HG03135 (cell line): ENCODE data around the gene TALDO1.

Experiments
- ATAC-seq: cut with Tn5 transposase; IDR thresholded peaks from one replicate; pipeline ENCODE4 v1.9.1; 2021; ENCODE audit warnings: mild to moderate bottlenecking, moderate library complexity; ENCODE audit not compliant: unreplicated experiment

The TALDO1 gene

GRCh38 chr11:766936-767210 lies 19.6 kb downstream of the TALDO1 start:
- ATAC-seq: no peak

GRCh38 chr11:767238-767637 lies 20.0 kb downstream of the TALDO1 start:
- ATAC-seq: no peak

- ATAC-seq: no peak
Measured at GRCh38 chr11:769887-770641, 22.8 kb downstream of the TALDO1 start.

- no peak for ATAC-seq
Measured at GRCh38 chr11:770642-771616, 23.7 kb downstream of the TALDO1 start.

DNA sequence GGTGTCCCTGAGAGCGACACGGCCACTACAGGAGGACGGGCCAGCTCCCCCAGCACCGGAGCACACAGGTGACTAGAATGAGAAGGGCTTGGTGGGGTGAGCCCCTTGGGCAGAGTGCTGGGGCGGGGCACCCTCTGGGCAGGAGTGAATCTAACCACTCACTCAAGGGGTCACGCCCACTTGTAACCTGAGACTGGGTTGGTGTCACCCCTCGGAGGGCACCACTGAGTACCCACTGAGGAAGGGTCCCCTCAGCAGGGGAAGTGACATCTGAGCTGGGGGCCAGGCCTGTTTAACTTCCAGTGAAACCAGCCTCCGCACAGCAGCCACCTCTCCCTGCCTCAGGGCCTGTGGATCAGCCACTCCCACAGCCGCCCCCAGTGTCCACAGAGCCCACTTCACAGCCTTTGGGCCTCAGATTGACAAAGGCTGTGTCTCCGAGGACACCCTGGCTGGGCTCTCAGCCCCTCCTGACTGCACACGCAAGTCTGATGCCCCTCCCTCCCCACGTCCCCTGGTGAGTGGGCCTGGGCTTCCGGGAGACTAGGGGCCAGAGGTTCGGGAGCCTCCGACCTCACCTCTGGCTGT lies 24.4 kb downstream of the TALDO1 start:
- no peak for ATAC-seq

DNA sequence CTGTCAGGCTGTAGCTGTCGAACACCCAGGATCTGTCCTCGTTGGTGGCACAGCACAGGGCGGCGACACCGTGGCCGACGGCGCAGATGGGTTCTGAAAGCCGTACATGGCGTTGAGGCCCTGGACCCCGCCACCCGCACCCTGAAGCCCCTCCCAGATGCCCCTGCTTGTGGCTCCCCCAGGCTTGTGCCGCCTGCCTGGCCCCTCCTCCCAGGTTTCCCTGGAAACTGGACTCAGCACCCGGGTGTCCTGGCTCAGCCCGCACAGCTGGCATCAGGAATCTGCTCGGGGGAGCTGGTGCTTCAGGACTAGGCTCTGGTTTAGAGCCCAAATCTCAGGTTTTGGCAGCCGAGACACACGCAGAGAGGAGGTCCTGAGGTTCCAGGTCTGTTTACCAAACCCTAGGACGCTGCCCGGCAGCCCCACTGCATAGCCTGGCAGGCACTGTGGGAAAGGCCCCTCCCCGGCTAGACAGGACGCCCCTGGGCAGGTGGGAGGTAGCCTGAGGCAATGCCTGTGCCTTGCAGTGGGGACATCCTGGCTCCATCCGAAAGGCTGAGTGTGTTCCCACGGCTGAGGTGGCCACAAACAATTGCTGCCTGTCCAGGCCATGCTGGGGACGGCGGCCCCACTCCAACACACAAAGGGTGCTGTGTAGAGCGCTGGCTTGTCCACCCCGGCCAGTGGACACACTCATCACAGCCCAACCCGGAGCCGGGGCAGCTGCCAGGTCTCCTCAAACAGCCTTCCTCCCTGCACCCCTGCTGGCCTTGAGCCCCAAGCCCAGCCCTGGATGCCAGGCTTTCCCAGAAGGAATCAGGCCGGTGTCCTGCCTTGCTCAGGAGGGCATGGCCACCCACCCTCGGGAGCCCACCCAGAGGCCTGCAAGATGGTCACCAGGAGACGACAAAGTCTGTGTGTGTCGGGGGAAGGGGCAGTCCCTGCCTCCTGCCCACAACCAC lies 25.4 kb downstream of the TALDO1 start:
- ATAC-seq: no peak

- no peak for ATAC-seq
Measured at GRCh38 chr11:773425-773824, 26.2 kb downstream of the TALDO1 start.

DNA sequence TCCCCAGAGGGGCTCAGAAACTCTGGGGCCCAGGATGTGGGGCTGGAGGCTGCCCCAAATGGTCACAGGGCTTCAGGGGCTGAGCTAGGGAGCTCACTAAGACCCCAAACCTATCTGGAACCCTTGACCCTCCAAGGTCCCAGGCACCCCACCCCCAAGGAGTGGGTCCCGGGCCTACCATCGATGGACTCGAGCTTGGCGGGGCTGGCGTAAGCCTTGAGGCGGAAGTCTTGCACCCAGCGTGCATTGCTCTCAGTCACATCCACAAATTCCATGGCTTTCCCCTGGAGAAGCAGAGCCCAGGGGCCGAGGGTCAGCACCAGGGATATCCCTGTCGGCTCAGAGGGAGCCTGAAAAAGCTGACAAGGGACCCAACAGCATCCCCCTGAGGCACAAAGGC lies 26.6 kb downstream of the TALDO1 start:
- no peak for ATAC-seq

DNA sequence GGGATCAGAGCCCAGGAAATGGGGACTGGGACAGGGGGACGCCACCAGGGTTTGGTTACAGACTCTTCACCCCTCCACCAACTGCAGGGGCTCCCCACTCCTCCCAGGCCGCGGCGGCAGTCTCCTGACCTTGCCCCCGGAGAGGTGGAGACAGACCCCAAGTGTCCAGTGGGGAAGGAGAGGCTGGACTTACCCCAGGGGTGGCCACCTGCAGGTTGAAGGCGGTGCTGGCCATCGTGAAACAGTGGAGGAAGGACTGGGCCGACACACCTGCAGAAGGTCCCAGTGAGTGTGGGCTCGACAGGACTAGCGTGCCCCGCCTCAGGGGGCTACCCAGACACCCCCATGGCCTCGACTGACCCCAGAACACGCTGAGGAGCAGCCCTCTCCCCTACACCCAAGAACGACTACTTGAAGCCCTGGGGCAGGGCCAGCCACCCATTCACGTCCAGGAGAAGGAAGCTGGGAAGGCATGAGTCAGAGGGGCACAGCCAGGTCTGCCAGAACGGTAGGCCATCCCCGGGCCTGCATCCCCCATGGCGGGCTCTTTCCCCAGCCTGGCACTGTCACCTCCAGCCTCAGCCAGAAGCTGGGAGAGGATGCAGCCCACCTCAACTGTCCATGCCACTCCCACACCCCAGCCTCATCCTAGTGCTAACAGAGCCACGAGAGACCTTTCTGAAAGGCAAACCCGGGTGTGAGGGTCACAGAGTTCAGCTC lies 27.8 kb downstream of the TALDO1 start:
- no peak for ATAC-seq

GRCh38 chr11:776263-776560 lies 28.9 kb downstream of the TALDO1 start:
- no peak for ATAC-seq

DNA sequence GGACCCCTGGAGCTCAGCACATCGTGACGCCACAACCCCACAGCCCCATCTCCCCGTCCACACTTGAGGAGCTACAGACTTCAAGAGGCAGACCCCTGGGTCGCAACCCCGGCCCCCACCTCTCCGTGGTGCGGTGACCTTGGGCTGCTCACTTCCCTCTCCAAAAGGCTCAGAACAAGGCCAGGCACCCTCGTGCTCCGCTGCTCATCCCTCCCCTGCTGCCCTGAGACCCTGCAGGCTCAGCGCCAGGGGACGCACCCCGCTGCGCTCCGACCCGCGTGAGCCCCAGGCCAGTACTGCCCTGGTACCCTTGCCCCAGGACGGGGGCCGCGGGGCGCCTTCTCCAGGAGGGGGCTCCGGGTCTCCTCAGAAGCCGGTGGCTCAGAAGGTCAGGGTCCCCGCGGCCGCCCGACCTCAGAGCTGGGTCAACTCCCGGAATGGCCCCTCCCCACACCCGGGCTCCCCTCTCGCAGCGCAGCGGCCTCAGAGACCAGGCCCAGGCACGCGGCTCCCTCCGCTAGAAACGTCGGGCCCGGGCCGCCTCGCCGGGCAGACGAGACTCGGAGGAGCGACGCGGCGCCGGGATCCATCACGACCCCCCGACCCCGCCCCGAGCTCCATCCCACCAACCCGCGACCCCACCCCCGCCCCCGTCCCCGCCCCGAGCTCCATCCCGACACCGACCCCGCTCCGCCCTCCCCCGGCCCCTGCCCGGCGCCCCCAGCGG lies 29.5 kb downstream of the TALDO1 start:
- peak; percentile 23 for ATAC-seq

DNA sequence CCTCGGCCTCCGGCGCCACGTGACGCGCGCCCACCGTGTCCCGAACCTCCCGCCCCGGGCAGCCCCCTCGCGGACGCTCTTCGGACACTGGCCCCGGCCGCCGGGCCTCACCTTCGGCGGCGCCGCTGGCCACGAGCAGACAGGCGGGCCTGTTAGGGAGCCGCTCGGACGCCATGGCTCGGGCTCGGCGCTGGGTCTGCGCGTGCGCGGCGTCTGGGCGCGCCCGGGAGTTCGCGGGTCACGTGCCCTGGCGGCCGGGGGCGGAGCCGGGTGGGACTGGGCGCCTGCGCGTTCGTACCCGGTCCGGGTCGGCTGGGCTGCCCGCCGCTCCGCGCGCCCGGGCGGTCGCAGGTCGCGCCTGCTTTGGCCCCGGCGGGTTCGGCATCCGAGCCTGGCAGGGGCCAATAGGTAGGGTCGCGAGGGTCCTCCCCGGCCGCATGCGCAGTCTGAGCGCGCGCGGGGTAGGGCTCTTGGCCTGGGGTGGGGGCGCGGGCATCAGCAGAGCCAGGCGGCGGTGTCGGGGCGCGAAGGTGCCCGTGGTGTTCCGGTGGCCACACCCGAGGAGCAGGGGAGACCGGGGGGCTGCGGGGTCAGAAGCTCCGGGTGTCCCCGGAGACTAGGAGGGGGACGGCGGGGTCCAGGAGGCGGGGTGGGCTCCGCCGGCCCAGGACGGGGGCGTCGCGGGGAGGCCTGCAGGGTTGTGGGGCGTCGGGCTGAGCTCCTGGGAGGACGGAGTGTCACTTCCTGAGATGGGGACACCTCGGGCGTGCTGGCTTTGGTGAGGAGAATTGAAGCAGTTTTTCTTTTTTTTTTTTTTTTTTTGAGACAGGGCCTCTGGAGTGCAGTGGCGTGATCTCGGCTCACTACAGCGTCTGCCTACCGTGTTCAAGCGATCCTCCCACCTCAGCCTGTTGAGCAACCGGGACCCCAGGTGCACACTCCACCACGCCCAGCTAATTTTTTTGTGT lies 30.3 kb downstream of the TALDO1 start, which contains the start of gene GATD1:
Gene GATD1, minus strand, starts transcription at position 200 of the 968 bp plus-strand sequence. Its CDS starts 25 bp downstream, at position 175.
- ATAC-seq: peak; percentile 73

DNA sequence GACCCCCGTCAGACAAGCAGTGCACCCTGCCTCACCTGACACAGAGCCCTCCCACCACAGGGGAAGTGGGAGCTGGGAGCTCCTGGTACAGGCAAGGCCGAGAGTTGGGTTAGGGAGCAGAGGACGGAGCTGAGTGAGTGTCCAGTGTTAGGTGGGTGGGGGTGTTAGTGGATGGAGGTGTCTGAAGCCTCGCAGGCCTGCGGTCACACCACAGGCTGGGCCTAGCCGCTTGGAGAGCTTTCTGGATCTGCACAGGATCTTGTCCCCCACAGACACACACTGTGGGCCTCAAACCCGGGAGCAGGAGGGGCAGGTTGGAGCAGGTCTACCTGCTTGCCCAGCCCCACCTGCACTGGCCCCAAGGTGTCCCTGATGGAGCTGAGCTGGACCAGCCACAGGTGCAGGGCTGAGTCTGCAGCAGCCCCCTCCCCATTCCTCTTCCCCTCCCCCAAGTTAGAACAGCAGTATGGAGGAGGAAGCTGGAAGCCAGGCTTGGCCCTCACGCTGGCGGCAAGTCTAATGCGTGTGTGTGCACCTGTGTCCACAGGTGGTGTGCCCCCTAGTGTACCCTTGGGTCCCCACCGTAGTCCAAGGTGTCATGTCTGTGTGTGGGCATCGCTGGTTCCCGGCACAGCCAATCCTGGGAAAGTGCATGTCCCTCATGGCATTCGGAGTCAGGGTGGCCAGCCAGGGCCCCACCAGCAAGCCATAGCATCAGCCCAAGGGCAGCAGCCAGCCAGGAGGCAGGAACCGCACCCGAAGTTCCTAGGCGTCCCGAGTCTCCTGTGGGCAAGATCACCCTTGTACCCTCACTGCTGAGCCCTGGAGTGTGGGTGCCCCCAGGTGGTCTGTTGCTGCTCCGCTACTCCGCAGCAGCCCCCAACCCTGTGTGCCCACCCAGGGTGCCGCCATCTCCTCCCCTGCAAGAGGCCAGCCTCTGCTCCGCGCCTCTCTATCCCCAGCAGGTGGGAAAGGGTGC lies 32.0 kb downstream of the TALDO1 start:
- ATAC-seq: no peak

DNA sequence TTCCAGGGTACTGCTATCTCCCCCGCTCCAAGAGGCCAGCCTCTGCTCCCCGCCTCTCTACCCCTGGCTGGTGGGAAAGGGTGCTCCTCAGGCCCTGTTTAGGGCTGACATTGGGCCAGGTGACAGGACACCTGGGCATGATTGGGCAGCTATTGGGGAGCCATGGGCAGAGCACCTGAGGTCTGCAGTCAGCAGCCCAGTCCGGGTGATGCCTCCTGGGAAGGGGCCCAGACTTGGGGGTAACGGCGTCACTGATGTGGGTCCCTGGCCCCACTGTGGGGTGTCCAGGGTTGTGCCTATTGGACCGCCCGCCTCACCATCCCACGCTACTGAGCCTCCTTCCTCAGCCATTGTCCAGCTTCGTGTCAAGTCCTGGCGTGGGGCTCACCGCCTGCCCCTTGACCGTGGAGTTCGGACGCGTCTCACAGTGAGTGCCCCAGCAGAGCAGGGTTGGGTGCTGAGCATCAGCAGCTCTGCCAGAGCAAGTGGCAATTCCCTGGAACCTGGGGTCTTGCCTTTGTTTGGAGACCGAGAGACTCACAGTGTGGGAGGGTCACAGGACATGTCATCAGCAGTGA lies 32.8 kb downstream of the TALDO1 start:
- no peak for ATAC-seq

- no peak for ATAC-seq
Measured at GRCh38 chr11:782264-783174, 35.3 kb downstream of the TALDO1 start.

DNA sequence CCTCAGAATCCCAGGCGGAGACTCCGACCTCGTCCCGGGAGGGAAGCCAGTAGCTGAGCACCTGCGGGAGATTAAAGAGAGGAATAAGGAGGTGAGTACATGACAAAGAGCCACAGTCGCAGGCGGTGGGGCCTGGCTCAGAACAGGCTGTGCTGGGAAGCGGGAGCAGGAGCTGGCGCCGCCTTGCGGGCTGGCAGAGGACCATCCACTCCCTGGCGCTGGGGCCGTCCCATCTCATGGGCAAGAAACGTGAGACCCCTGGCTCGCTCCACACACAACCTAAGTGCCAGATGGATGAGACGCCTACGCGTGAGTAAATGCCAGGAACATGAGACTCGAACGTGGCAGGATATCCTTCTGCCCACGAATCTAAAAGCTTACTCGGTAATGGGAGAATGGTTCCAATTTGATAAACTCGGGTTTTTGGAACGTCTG lies 36.3 kb downstream of the TALDO1 start:
- ATAC-seq: no peak
